ENCODE measurements around the gene CST8. TPM values are rescaled to one million over a fixed set of nuclear protein-coding genes. Genes with fewer than 3 reads are reported as not detected.

The CST8 gene
- total RNA-seq, 1 donor from 2014 or later = not detected

GRCh38 chr20:23476015-23476754, 14.7 kb upstream of the CST8 start:
- Histone ChIP-seq H3K27ac (replicated peaks) (no peak overlapping the region), H3K4me1 (no peaks in the 10 kb centered on the region), H3K9me3 (replicated peaks) (peaks cover 5% of the 10 kb centered on the region), H3K4me3 (no peak overlapping the region), H3K27me3 (ENCODE audit: low read depth) (peaks cover 28% of the 10 kb centered on the region), H3K36me3 (no peaks in the 10 kb centered on the region)
- no peak for DNase-seq
- TF ChIP-seq CTCF (IDR thresholded peaks at IDR 0.05; ENCODE audit: borderline replicate concordance) = no peak
- intact Hi-C loops (cut with micrococcal nuclease) = no loop called here

DNA sequence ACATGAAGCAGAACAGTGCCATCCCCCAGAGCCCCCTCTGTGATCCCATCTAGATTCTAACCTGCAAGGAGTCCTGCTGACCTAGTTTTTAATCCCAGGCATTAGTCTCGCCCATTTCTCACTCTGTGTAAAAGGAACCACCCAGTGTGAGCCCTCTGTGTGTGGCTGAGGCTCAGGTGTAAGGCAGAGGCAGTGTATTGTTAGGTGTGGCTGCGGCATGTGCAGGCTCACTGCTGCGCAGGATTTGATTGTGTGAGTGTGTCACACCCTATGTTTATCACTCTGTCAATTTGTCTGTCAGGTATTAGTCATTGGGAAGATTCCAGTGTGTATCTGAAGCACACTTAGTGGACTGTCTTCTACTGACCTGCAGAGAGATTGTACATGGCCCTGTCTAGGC, 13.7 kb upstream of the CST8 start:
- Histone ChIP-seq H3K27me3 (ENCODE audit: low read depth) (peaks cover 21% of the 10 kb centered on the region), H3K36me3 (no peaks in the 10 kb centered on the region), H3K4me3 (no peak overlapping the region), H3K27ac (replicated peaks) (no peak overlapping the region), H3K4me1 (no peaks in the 10 kb centered on the region), H3K9me3 (replicated peaks) (peaks cover 5% of the 10 kb centered on the region)
- intact Hi-C loops (cut with micrococcal nuclease) = no loop called here
- TF ChIP-seq CTCF (IDR thresholded peaks at IDR 0.05; ENCODE audit: borderline replicate concordance) = no peak
- no peak for DNase-seq

DNA sequence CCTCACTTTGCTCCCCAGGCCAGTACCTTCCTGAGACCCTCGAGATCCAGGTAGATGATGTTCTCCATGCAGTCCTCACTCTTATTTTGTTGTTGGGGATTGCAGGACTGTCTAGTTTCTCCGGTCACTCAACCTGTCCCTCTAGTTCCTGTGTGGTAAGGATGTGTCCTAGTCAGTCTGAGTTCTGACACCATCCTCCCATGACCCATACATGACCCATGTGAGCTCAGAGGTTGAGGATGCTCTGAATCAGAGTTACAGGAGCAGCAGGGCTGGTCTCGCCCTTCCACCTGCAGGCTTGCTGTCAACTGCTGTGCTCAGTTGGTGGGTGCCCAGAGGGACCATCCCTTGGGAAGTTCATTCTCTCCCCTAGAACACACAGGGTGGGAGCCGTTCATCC, 11.9 kb upstream of the CST8 start:
- peaks cover 5% of the 10 kb centered on the region for H3K9me3 ChIP-seq (replicated peaks)
- H3K36me3 ChIP-seq = no peaks in the 10 kb centered on the region
- H3K27ac ChIP-seq (replicated peaks) = no peak overlapping the region
- peaks cover 5% of the 10 kb centered on the region for H3K27me3 ChIP-seq (ENCODE audit: low read depth)
- TF ChIP-seq CTCF (IDR thresholded peaks at IDR 0.05; ENCODE audit: borderline replicate concordance) = no peak
- H3K4me1 ChIP-seq = no peaks in the 10 kb centered on the region
- intact Hi-C loops (cut with micrococcal nuclease) = no loop called here
- DNase-seq = no peak
- no peak overlapping the region for H3K4me3 ChIP-seq

DNA sequence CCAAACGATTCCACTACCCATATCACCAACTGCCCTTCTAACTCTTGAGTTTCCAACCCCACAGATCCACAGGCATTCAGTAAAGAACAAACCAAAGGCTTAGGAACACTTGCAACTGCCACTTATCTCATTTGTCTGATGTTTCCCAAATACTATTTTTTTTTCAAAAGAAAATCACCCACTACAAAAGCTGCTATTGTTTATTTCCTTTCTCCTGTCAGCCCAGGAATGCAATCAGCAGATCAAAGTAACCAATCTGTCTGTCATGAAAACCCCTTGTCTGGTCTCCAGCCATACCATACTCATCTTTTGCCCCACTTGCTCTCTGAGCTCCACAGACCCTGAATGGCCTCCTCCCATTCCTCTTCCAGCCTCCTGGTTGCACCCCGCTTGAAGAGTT, 8.8 kb upstream of the CST8 start:
- H3K4me3 ChIP-seq = no peak overlapping the region
- intact Hi-C loops (cut with micrococcal nuclease) = no loop called here

GRCh38 chr20:23484081-23484480, 6.8 kb upstream of the CST8 start:
- no peaks in the 10 kb centered on the region for H3K36me3 ChIP-seq
- H3K27me3 ChIP-seq (ENCODE audit: low read depth) = no peaks in the 10 kb centered on the region
- no peaks in the 10 kb centered on the region for H3K4me1 ChIP-seq
- H3K4me3 ChIP-seq = no peak overlapping the region
- no peak for DNase-seq
- peaks cover 18% of the 10 kb centered on the region for H3K9me3 ChIP-seq (replicated peaks)
- intact Hi-C loops (cut with micrococcal nuclease) = no loop called here
- TF ChIP-seq CTCF (IDR thresholded peaks at IDR 0.05; ENCODE audit: borderline replicate concordance) = no peak
- no peak overlapping the region for H3K27ac ChIP-seq (replicated peaks)

More for the DNA sequence above, 8.8 kb upstream of the CST8 start:
- Histone ChIP-seq H3K36me3 (no peaks in the 10 kb centered on the region), H3K9me3 (replicated peaks) (peaks cover 11% of the 10 kb centered on the region), H3K4me1 (no peaks in the 10 kb centered on the region), H3K27me3 (ENCODE audit: low read depth) (no peaks in the 10 kb centered on the region), H3K27ac (replicated peaks) (no peak overlapping the region)
- TF ChIP-seq CTCF (IDR thresholded peaks at IDR 0.05; ENCODE audit: borderline replicate concordance) = no peak
- no peak for DNase-seq
